Measurements from ENCODE around the gene PERP. TPM values are rescaled to one million over a fixed set of nuclear protein-coding genes. Genes with fewer than 3 reads are reported as not detected.

The PERP gene
- total RNA-seq, 2 donors from 2014 or later: 64.6 to 78.4 TPM

GRCh38 chr6:138078491-138078890 is 28.7 kb downstream of the PERP start:
- Histone ChIP-seq H3K4me1 (no peaks in the 10 kb centered on the region), H3K27ac (no peak overlapping the region), H3K9ac (ENCODE audit: low read depth in 2 of 2, low read length in 2 of 2) (no peak overlapping the region), H3K9me3 (no peaks in the 10 kb centered on the region), H3K27me3 (no peaks in the 10 kb centered on the region), H3K36me3 (no peaks in the 10 kb centered on the region), H3K4me3 (no peak overlapping the region)
- no peak for TF ChIP-seq CTCF (IDR thresholded peaks at IDR 0.05)
- intact Hi-C loops (cut with DNase I): no loop called here
- DNase-seq: no peak

GRCh38 chr6:138073264-138073663 is 34.0 kb downstream of the PERP start:
- Histone ChIP-seq H3K4me3 (no peak overlapping the region), H3K27ac (no peak overlapping the region), H3K4me1 (no peaks in the 10 kb centered on the region), H3K36me3 (no peaks in the 10 kb centered on the region), H3K27me3 (no peaks in the 10 kb centered on the region), H3K9ac (ENCODE audit: low read depth in 2 of 2, low read length in 2 of 2) (no peak overlapping the region), H3K9me3 (no peaks in the 10 kb centered on the region)
- no peak for DNase-seq
- no peak for TF ChIP-seq CTCF (IDR thresholded peaks at IDR 0.05)
- intact Hi-C loops (cut with DNase I): no loop called here

GRCh38 chr6:138063726-138064125 is 43.5 kb downstream of the PERP start:
- intact Hi-C loops (cut with DNase I): no loop called here
- H3K4me3 ChIP-seq: no peak overlapping the region
- H3K27me3 ChIP-seq: no peaks in the 10 kb centered on the region
- no peak for TF ChIP-seq CTCF (IDR thresholded peaks at IDR 0.05)
- H3K36me3 ChIP-seq: no peaks in the 10 kb centered on the region
- H3K27ac ChIP-seq: no peak overlapping the region
- DNase-seq: no peak
- no peaks in the 10 kb centered on the region for H3K9me3 ChIP-seq
- H3K9ac ChIP-seq (ENCODE audit: low read depth in 2 of 2, low read length in 2 of 2): no peak overlapping the region
- H3K4me1 ChIP-seq: no peaks in the 10 kb centered on the region

GRCh38 chr6:138054982-138055381 is 52.2 kb downstream of the PERP start:
- Histone ChIP-seq H3K27ac (no peak overlapping the region), H3K4me3 (no peak overlapping the region), H3K27me3 (no peaks in the 10 kb centered on the region), H3K4me1 (no peaks in the 10 kb centered on the region), H3K9me3 (no peaks in the 10 kb centered on the region), H3K9ac (ENCODE audit: low read depth in 2 of 2, low read length in 2 of 2) (no peak overlapping the region), H3K36me3 (no peaks in the 10 kb centered on the region)
- no peak for TF ChIP-seq CTCF (IDR thresholded peaks at IDR 0.05)
- intact Hi-C loops (cut with DNase I): no loop called here
- DNase-seq: no peak

GRCh38 chr6:138052783-138053182 is 54.4 kb downstream of the PERP start:
- Histone ChIP-seq H3K4me3 (no peak overlapping the region), H3K4me1 (no peaks in the 10 kb centered on the region), H3K27ac (no peak overlapping the region), H3K9ac (ENCODE audit: low read depth in 2 of 2, low read length in 2 of 2) (no peak overlapping the region), H3K9me3 (no peaks in the 10 kb centered on the region), H3K36me3 (no peaks in the 10 kb centered on the region), H3K27me3 (no peaks in the 10 kb centered on the region)
- no peak for TF ChIP-seq CTCF (IDR thresholded peaks at IDR 0.05)
- intact Hi-C loops (cut with DNase I): no loop called here
- DNase-seq: no peak

GRCh38 chr6:138044972-138045371 is 62.2 kb downstream of the PERP start:
- H3K36me3 ChIP-seq: no peaks in the 10 kb centered on the region
- TF ChIP-seq CTCF (IDR thresholded peaks at IDR 0.05): no peak
- no peaks in the 10 kb centered on the region for H3K27me3 ChIP-seq
- DNase-seq: no peak
- H3K9ac ChIP-seq (ENCODE audit: low read depth in 2 of 2, low read length in 2 of 2): no peak overlapping the region
- H3K27ac ChIP-seq: no peak overlapping the region
- no peak overlapping the region for H3K4me3 ChIP-seq
- H3K4me1 ChIP-seq: no peaks in the 10 kb centered on the region
- intact Hi-C loops (cut with DNase I): no loop called here
- H3K9me3 ChIP-seq: no peaks in the 10 kb centered on the region

Measured in colonic mucosa (tissue), 4 donors.